Measurements from ENCODE around the gene B3GNT9.
"Not testable (repeated sequence)": the region's sequence is repeated elsewhere in the genome, so short reads cannot be mapped to it uniquely, and the experiment has no call there.

Gene B3GNT9

DNA sequence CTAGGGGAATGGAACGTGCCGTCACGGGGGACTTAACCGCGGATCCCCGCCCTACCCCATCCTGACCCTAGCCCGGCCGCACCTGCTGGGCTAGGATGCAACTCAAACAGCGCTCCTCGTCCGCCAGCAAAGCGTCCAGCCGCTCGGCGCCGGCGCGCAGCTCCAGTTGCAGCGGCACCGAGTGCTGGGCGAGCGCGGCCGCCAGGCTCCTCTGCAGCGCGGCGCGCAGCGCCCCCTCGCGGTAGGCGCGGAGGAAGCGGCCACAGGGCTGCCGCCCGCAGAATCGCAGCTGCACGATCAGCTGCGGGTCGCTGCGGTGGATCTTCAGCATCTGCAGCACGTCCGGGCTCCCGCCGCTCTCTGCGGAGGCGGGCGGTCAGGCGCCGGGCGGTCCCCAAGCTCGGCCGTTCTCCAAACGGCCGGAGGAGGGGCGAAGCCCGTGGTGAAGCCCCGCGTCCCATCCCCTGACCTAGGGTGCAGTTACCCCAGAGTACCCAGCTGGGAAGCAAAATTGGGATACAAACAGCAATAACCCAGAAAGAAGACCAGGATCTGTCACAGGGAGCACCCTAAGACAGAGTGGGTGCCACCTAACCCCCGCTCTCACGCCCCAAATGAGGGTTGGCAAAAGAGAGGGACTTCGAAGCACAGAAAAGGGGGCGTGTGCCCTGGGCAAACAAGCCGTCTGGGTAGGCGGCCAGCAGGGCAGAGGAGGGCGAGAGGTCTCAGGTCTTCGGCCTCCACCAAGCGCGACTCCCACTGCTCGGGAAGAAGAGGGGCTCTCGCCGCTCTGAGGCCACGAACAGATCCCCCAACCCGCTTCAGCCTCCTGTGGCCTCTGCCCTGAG, 4.7 kb upstream of the B3GNT9 start:
- in situ Hi-C loops (cut with HindIII; ENCODE audit: low sequenced_read_pairs) = no loop called here

- in situ Hi-C loops (cut with HindIII; ENCODE audit: low sequenced_read_pairs) = no loop called here
These were observed 3.9 kb upstream of the B3GNT9 start for GRCh38 chr16:67154578-67155294.

GRCh38 chr16:67151431-67152097, 766 bp upstream of the B3GNT9 start:
- in situ Hi-C loops (cut with HindIII; ENCODE audit: low sequenced_read_pairs) = no loop called here

DNA sequence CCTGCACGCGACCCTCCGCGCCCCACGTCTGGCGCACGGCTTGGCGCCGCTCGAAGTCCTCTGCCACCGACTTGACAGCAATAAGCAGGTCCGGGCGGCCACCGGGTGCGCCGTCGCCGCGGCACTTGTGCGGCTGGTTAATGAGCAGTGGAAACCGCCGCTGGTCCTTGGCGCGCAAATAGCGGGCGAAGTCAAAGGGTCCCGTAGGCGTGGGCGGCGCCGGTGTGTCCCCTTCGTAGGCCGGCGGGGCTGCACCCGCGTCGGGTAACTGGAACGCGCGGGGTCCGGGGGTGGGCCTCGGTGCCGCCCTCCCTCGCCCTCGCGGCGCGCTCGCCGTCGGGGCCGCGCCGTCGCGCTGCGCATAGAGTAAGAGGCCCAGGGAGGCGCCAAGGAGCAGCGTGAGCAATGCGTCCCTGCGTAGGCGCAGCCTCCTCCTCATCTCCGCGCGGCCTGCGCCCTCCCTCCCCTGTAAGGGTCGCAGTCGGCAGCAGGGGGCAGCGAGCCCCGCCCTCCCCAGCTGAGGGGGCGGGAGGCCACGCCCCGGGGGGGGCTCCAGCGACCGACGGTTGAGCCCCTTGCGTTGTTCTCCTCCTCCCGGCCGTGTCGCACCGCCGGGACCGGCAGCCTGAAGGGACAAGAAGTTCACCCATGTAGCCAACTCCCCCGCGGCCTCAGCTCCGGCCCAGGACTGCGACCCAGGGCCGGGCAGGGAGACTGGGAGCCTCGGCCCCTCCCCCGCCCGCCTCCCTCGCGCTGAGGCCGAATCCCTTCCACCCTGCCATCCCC, 558 bp downstream of the B3GNT9 start:
- in situ Hi-C loops (cut with HindIII; ENCODE audit: low sequenced_read_pairs) = no loop called here

GRCh38 chr16:67149276-67150046, 1.3 kb downstream of the B3GNT9 start:
- in situ Hi-C loops (cut with HindIII; ENCODE audit: low sequenced_read_pairs) = no loop called here

- in situ Hi-C loops (cut with HindIII; ENCODE audit: low sequenced_read_pairs) = no loop called here
These were observed 2.0 kb downstream of the B3GNT9 start for GRCh38 chr16:67148656-67149275.

DNA sequence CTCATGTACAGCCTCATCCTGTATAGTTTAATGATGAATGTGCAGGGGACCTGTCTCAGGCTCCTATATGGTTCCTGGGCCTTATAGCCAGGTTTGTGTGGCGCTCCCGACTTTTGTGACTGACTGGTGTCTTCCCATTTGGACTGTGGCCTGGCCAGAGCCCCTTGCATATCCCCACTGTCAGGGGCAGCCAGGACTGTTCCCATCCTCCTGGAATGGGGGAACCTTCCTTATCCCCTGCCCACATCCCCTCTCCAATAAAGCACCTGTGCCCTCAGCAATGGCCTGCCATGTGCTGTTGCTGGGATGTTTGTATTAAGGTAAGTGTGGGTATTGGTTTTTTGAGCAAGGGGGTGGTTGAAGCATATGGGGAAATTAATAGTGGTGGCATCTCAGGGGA, 2.6 kb downstream of the B3GNT9 start:
- in situ Hi-C loops (cut with HindIII; ENCODE audit: low sequenced_read_pairs) = no loop called here

- in situ Hi-C loops (cut with HindIII; ENCODE audit: low sequenced_read_pairs) = no loop called here
These were observed 3.2 kb downstream of the B3GNT9 start for GRCh38 chr16:67147437-67148140.

- in situ Hi-C loops (cut with HindIII; ENCODE audit: low sequenced_read_pairs) = no loop called here
These were observed 4.1 kb downstream of the B3GNT9 start for GRCh38 chr16:67146523-67147357.

DNA sequence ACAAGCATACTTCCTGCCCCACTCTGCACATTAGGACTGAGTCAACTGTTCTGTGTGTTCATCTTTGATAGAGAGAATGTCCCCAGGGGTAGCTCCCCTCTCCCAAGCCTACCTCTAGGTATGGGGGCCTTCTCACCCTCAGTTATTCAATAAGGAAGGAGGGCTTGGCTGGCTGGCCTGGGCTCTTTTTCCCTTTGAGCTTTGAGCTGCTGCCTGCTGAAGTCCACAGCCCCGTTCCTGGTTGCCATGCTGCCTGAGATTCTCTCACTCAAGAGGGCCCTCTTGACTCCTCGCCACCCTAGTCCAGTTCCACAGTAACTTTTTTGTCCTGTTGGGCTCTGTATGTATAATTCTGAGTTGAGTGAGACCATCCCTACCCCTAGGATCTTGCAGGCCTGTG, 5.1 kb downstream of the B3GNT9 start:
- in situ Hi-C loops (cut with HindIII; ENCODE audit: low sequenced_read_pairs) = no loop called here

DNA sequence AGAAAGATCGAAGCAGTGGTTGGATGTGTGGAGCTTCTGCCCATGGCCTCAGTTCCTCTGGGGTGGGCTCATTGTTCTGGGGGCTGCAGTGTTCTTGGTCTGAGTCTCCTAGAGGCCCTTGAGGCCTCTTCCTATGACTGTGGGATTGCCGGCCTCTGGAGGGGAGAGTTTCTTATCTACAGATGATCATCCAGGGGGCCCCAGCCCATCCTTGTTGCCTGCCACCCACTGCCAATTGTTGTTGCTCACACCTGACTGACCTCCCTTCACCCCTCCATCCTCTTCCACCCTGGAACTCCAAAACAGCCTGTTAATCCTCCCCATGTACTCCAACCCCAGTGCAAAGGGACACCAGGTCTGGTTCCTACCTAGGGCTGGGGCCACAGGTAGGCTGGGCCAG, 5.9 kb downstream of the B3GNT9 start:
- in situ Hi-C loops (cut with HindIII; ENCODE audit: low sequenced_read_pairs) = no loop called here

- in situ Hi-C loops (cut with HindIII; ENCODE audit: low sequenced_read_pairs) = no loop called here
These were observed 8.5 kb downstream of the B3GNT9 start for GRCh38 chr16:67142342-67142741.

- in situ Hi-C loops (cut with HindIII; ENCODE audit: low sequenced_read_pairs) = no loop called here
These were observed 9.4 kb downstream of the B3GNT9 start for GRCh38 chr16:67141391-67141790.

DNA sequence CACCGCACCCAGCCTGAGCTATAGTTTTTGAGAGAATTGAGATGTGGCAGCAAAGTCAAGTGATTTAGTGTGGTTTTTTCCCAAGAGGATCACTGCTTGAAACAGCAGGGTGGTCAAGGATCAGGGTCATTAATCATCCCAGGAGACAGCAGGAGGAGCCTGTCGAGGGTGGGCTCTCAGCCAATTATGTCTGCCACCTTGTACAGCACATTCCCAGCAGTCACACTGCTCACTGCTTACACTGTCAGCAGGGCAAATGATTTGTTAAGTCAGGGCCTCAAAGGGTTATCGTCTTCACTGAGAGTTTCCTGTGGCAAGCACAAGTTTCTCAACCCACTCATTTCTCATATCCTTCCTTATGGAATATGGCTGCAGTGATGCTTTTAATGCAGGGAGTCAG, 13.2 kb downstream of the B3GNT9 start:
- in situ Hi-C loops (cut with HindIII; ENCODE audit: low sequenced_read_pairs) = no loop called here

DNA sequence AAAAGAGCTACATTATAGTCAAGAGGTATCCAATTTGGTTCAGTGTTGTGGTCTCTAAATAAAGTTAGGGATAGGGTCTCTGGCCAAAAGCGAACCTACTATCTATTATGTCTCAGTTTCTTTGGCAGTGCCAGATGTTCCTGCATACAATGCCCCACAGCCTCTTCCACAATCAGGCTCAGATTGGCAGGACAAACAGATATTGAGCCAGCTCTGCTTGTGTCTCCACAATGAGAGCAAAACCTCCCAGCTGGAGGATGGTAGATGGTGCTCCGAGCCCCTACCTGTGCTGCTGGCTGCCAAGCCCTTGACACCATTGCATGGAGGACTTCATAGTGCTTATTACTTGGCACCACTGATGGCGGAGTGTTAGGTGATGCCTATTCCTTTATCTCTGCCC, 21.4 kb downstream of the B3GNT9 start:
- in situ Hi-C loops (cut with HindIII; ENCODE audit: low sequenced_read_pairs) = no loop called here

DNA sequence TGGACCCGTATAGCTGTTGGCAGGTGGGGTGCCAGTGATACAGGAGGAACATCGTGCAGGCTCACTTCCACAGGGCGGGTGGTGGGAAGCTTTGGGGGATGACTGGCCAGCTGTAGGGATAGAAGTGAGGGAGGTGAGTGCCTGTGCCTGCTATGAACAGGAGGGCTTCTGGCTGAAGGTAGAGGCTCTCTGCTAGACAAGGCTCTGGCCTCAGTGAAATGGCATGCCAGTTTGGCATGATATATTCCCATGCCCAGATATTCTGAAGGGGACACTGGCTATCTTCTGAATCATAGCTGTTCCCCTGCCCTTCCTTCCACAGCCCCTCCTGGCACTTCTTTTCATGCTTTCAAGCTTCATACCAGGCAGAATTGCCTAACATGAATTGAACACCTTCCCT, 21.9 kb downstream of the B3GNT9 start:
- in situ Hi-C loops (cut with HindIII; ENCODE audit: low sequenced_read_pairs) = no loop called here

DNA sequence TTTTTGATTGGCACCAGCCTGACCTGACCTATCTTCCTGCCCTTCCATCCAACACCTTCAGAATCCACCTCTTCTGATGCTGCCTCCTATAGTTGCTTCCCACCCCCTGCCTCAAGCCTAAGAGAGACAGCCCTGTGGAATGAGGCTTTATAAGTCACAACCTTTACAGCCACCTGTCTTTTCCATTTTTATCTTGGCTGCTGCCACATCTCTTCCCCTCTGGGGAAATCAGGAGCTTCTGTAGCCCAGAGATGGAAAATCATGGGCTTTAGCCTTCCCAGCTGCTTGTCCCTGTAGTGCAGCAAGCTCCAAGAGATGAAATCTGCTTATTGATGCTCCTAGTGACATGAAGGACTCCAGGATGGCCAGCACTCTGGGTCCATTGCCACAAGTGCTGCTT, 22.4 kb downstream of the B3GNT9 start:
- in situ Hi-C loops (cut with HindIII; ENCODE audit: low sequenced_read_pairs) = no loop called here

- in situ Hi-C loops (cut with HindIII; ENCODE audit: low sequenced_read_pairs) = not testable (repeated sequence)
These were observed 28.0 kb downstream of the B3GNT9 start for GRCh38 chr16:67122799-67123198.

Data from endothelial cell of hepatic sinusoid (primary cell).